HepG2 (cell line): ENCODE measurements around the gene OPRL1. TPM values are rescaled to one million over a fixed set of nuclear protein-coding genes. Genes with fewer than 3 reads are reported as not detected.

Source experiments
- AGO2 ChIP-seq: fragments of 200-400 bp; formaldehyde crosslinking; optimal IDR thresholded peaks from 2 replicates; pipeline ENCODE3; 2017; ENCODE audit warnings: mild to moderate bottlenecking, low read depth, low read length, moderate library complexity
- AHR ChIP-seq: IDR thresholded peaks from 2 replicates; pipeline ENCODE4 v1.6.1; 2018; ENCODE audit warnings: missing genetic modification reagents, missing compliant biosample characterization
- ATAD3A ChIP-seq: sonication (generic); formaldehyde crosslinking; IDR thresholded peaks from 2 replicates; pipeline ENCODE4 v1.4.0; 2020; ENCODE audit warnings: missing genetic modification reagents
- ELF1 ChIP-seq: sonication (generic); formaldehyde crosslinking; IDR thresholded peaks from 2 replicates; pipeline ENCODE4 v1.4.0; 2020; ENCODE audit warnings: missing genetic modification reagents
- ESRRA ChIP-seq: sonication (generic); formaldehyde crosslinking; IDR thresholded peaks from 2 replicates; pipeline ENCODE4 v1.5.1; 2020; ENCODE audit warnings: mild to moderate bottlenecking, low read depth, missing genetic modification reagents
- HDAC1 ChIP-seq: sonication (generic); formaldehyde crosslinking; IDR thresholded peaks from 2 replicates; pipeline ENCODE4 v1.5.1; 2020; ENCODE audit warnings: mild to moderate bottlenecking, missing genetic modification reagents
- HOXA5 ChIP-seq: sonication (generic); formaldehyde crosslinking; IDR thresholded peaks from 2 replicates; pipeline ENCODE4 v1.4.0; 2020; ENCODE audit warnings: missing genetic modification reagents
- IRX3 ChIP-seq: sonication (generic); formaldehyde crosslinking; IDR thresholded peaks from 2 replicates; pipeline ENCODE4 v1.8.1; 2023; ENCODE audit warnings: mild to moderate bottlenecking, low read depth, missing genetic modification reagents, borderline replicate concordance
- KLF11 ChIP-seq: IDR thresholded peaks from 2 replicates; pipeline ENCODE4 v1.6.1; 2016; ENCODE audit warnings: missing compliant biosample characterization
- MEF2D ChIP-seq: sonication (generic); formaldehyde crosslinking; IDR thresholded peaks from 2 replicates; pipeline ENCODE4 v1.5.1; 2020; ENCODE audit warnings: mild to moderate bottlenecking, missing genetic modification reagents
- ONECUT2 ChIP-seq: sonication (generic); formaldehyde crosslinking; IDR thresholded peaks from 2 replicates; pipeline ENCODE4 v1.4.0; 2020; ENCODE audit warnings: missing genetic modification reagents
- SMAD1 ChIP-seq: sonication (generic); formaldehyde crosslinking; IDR thresholded peaks from 2 replicates; pipeline ENCODE4 v1.4.0; 2020; ENCODE audit warnings: missing genetic modification reagents, low read depth, mild to moderate bottlenecking, borderline replicate concordance
- SP5 ChIP-seq: IDR thresholded peaks from 2 replicates; pipeline ENCODE4 v1.6.1; 2016; ENCODE audit warnings: low read depth, borderline replicate concordance
- ZFY ChIP-seq: sonication (generic); formaldehyde crosslinking; IDR thresholded peaks from 2 replicates; pipeline ENCODE4 v1.4.0; 2020; ENCODE audit warnings: missing genetic modification reagents
- ZMAT3 ChIP-seq: sonication (generic); formaldehyde crosslinking; conservative IDR thresholded peaks from 2 replicates; pipeline ENCODE4 v1.7.0; 2021; ENCODE audit warnings: missing genetic modification reagents
- ZNF124 ChIP-seq: sonication (generic); formaldehyde crosslinking; IDR thresholded peaks from 2 replicates; pipeline ENCODE4 v1.4.0; 2020; ENCODE audit warnings: missing genetic modification reagents
- ZNF224 ChIP-seq: sonication (generic); formaldehyde crosslinking; IDR thresholded peaks from 2 replicates; pipeline ENCODE4 v1.5.0; 2020; ENCODE audit warnings: mild to moderate bottlenecking, missing genetic modification reagents
- ZNF331 ChIP-seq: sonication (generic); formaldehyde crosslinking; IDR thresholded peaks from 2 replicates; pipeline ENCODE4 v1.4.0; 2020; ENCODE audit warnings: missing genetic modification reagents
- ZNF501 ChIP-seq: sonication (generic); formaldehyde crosslinking; IDR thresholded peaks from 2 replicates; pipeline ENCODE4 v1.5.1; 2020; ENCODE audit warnings: mild to moderate bottlenecking, moderate library complexity, missing genetic modification reagents
- ZNF543 ChIP-seq: sonication (generic); formaldehyde crosslinking; IDR thresholded peaks from 2 replicates; pipeline ENCODE4 v1.4.0; 2020; ENCODE audit warnings: mild to moderate bottlenecking, missing genetic modification reagents
- ZNF614 ChIP-seq: IDR thresholded peaks from 2 replicates; pipeline ENCODE4 v1.6.1; 2018; ENCODE audit warnings: missing biosample characterization, missing genetic modification reagents, inconsistent platforms, borderline replicate concordance
- ZNF724P ChIP-seq: sonication (generic); formaldehyde crosslinking; IDR thresholded peaks from 2 replicates; pipeline ENCODE4 v1.8.0; 2022; ENCODE audit warnings: missing genetic modification reagents, borderline replicate concordance
- ZNF782 ChIP-seq: sonication (generic); formaldehyde crosslinking; IDR thresholded peaks from 2 replicates; pipeline ENCODE4 v1.4.0; 2020; ENCODE audit warnings: missing genetic modification reagents, mild to moderate bottlenecking, borderline replicate concordance
- ZNF816 ChIP-seq: sonication (generic); formaldehyde crosslinking; IDR thresholded peaks from 2 replicates; pipeline ENCODE4 v1.8.0; 2022; ENCODE audit warnings: missing genetic modification reagents, mild to moderate bottlenecking, borderline replicate concordance
- ZNF883 ChIP-seq: sonication (generic); formaldehyde crosslinking; IDR thresholded peaks from 2 replicates; pipeline ENCODE4 v1.5.1; 2020; ENCODE audit warnings: mild to moderate bottlenecking, missing genetic modification reagents; ENCODE audit errors: not compliant biosample characterization
- ZSCAN21 ChIP-seq: sonication (generic); formaldehyde crosslinking; IDR thresholded peaks from 2 replicates; pipeline ENCODE4 v1.8.0; 2022; ENCODE audit warnings: mild to moderate bottlenecking, missing genetic modification reagents, moderate library complexity, borderline replicate concordance
- polyA plus RNA-seq, 8 experiments: library from polyadenylated mRNA; depleted of rRNA in 3 of 8; stranded (reverse) in 7 of 8; unstranded in 1 of 8; fragments of >200 nt; fragmentation: Illumina TruSeq in 4 of 8; extraction: Trizol in 4 of 8; gene quantifications; 2 replicates each; pipeline versions ENCODE4 v1.2.1 to v1.2.3, GENCODE V29; 2011 to 2016; ENCODE audit warnings: low read depth in 4 of 8, missing spikeins in 1 of 8, mixed read lengths in 1 of 8; ENCODE audit not compliant: insufficient read depth in 1 of 8
- total RNA-seq, 5 experiments: library from RNA; depleted of rRNA; stranded (reverse); fragments of >200 nt; fragmentation: Illumina TruSeq; extraction: Trizol; gene quantifications; 2 replicates each; pipeline ENCODE4 v1.2.3, GENCODE V29; 2016; ENCODE audit warnings: low read depth in 1 of 5
- TF ChIP-seq, protein P1 (sequence below): sonication (generic); formaldehyde crosslinking; IDR thresholded peaks from 2 replicates; pipeline ENCODE4 v1.4.0; 2020; ENCODE audit warnings: missing genetic modification reagents
- TF ChIP-seq, protein P2 (sequence below): fragments of 450-650 bp; IDR thresholded peaks from 2 replicates; pipeline ENCODE4 v1.6.1; 2017; ENCODE audit warnings: mild to moderate bottlenecking

The OPRL1 gene
- total and polyA plus RNA-seq, 2 of the 13 experiments (the other 11 are each of a cell fraction or from before 2014, with no cell fraction given): 0.35 to 0.71 TPM

DNA sequence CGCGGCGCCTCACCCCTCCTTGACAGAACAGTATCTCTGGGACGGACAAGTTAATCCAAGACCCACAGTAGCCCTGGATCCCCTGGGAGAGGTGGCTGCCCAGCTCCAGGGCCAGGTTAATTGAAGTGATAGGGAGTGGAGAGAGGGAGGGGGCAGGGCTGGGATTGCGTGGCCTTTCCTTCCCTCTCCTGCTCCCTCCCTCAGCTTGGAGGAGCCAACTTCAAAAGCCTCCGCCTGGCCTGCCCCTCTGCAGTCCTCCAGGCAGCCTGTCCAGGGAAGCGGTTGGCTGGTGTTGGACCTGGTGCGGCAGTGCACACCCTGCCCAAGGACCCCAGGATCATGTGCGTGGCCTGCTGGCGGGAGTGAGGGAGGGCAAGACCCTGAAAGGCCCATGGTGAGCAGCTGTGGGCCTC, 43.9 kb upstream of the OPRL1 start, which contains the start of gene C20orf204 (continued):
- TF ChIP-seq ZNF543 (CRISPR knock-in tag): peak; percentile 96
- peak; percentile 66; the same call in 1 of the 2 replicates for TF ChIP-seq ZNF124 (CRISPR knock-in tag)
- TF ChIP-seq ELF1 (CRISPR knock-in tag): 0 out of 2 replicates have a peak, but pooled peaks have one; percentile 30
- TF ChIP-seq ZNF501 (CRISPR knock-in tag): peak; percentile 50; the same call in 1 of the 2 replicates
- TF ChIP-seq HDAC1 (CRISPR knock-in tag): peak; percentile 75; the same call in 1 of the 2 replicates
- peak; percentile 93 for TF ChIP-seq ZNF224 (CRISPR knock-in tag)
- no peak for TF ChIP-seq ZNF816 (CRISPR knock-in tag)
- peak; percentile 38; the same call in 1 of the 2 replicates for TF ChIP-seq ZNF724P
- TF ChIP-seq ZNF883 (CRISPR knock-in tag): peak; percentile 78
- 0 out of 2 replicates have a peak, but pooled peaks have one; percentile 53 for TF ChIP-seq SMAD1
- TF ChIP-seq ESRRA: peak; percentile 45; the same call in 1 of the 2 replicates
- peak; percentile 83 for TF ChIP-seq SP5
- TF ChIP-seq KLF11: peak; percentile 81; the same call in 1 of the 2 replicates
- TF ChIP-seq ZNF782 (CRISPR knock-in tag): peak; percentile 37; the same call in 1 of the 2 replicates
- peak; percentile 98 for TF ChIP-seq AGO2
- peak; percentile 91 for TF ChIP-seq ZNF331 (CRISPR knock-in tag)
- peak; percentile 78; the same call in 1 of the 2 replicates for TF ChIP-seq ZNF614 (CRISPR knock-in tag)
- peak; percentile 87 for TF ChIP-seq ZFY (CRISPR knock-in tag)
- peak; percentile 93 for TF ChIP-seq AHR
- TF ChIP-seq MEF2D (CRISPR knock-in tag): peak; percentile 71; the same call in 1 of the 2 replicates
- TF ChIP-seq, protein P1, sequence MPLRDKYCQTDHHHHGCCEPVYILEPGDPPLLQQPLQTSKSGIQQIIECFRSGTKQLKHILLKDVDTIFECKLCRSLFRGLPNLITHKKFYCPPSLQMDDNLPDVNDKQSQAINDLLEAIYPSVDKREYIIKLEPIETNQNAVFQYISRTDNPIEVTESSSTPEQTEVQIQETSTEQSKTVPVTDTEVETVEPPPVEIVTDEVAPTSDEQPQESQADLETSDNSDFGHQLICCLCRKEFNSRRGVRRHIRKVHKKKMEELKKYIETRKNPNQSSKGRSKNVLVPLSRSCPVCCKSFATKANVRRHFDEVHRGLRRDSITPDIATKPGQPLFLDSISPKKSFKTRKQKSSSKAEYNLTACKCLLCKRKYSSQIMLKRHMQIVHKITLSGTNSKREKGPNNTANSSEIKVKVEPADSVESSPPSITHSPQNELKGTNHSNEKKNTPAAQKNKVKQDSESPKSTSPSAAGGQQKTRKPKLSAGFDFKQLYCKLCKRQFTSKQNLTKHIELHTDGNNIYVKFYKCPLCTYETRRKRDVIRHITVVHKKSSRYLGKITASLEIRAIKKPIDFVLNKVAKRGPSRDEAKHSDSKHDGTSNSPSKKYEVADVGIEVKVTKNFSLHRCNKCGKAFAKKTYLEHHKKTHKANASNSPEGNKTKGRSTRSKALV (CRISPR knock-in tag): peak; percentile 72; the same call in 1 of the 2 replicates
- TF ChIP-seq ZSCAN21 (CRISPR knock-in tag): peak; percentile 71
- peak; percentile 61; the same call in 1 of the 2 replicates for TF ChIP-seq ZMAT3 (CRISPR knock-in tag)
- peak; percentile 37 for TF ChIP-seq ATAD3A (CRISPR knock-in tag)
- TF ChIP-seq HOXA5 (CRISPR knock-in tag): peak; percentile 88
- peak; percentile 12 for TF ChIP-seq ONECUT2 (CRISPR knock-in tag)
- TF ChIP-seq, protein P2, sequence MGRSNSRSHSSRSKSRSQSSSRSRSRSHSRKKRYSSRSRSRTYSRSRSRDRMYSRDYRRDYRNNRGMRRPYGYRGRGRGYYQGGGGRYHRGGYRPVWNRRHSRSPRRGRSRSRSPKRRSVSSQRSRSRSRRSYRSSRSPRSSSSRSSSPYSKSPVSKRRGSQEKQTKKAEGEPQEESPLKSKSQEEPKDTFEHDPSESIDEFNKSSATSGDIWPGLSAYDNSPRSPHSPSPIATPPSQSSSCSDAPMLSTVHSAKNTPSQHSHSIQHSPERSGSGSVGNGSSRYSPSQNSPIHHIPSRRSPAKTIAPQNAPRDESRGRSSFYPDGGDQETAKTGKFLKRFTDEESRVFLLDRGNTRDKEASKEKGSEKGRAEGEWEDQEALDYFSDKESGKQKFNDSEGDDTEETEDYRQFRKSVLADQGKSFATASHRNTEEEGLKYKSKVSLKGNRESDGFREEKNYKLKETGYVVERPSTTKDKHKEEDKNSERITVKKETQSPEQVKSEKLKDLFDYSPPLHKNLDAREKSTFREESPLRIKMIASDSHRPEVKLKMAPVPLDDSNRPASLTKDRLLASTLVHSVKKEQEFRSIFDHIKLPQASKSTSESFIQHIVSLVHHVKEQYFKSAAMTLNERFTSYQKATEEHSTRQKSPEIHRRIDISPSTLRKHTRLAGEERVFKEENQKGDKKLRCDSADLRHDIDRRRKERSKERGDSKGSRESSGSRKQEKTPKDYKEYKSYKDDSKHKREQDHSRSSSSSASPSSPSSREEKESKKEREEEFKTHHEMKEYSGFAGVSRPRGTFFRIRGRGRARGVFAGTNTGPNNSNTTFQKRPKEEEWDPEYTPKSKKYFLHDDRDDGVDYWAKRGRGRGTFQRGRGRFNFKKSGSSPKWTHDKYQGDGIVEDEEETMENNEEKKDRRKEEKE: no peak
- no peak for TF ChIP-seq IRX3 (CRISPR knock-in tag)
